MM.1S (cell line): Measurements from ENCODE around the gene RAB20.

Experiments
- CTCF ChIP-seq: fragments of 300-600 bp; sonication (generic); IDR thresholded peaks from 2 replicates; pipeline ENCODE4 v1.5.1; 2016; ENCODE audit warnings: antibody characterized with exemption, low read length, mixed read lengths
- EZH2 ChIP-seq: fragments of 300-600 bp; sonication (generic); optimal IDR thresholded peaks from 2 replicates; pipeline ENCODE3; 2017; ENCODE audit warnings: low read depth, mild to moderate bottlenecking, antibody characterized with exemption, low read length, mixed read lengths

- TF ChIP-seq CTCF (no peak), EZH2 (no peak)
These were observed 26.0 kb downstream of the RAB20 start for GRCh38 chr13:110535526-110535925.
